ENCODE results near the gene BACH2.

BACH2 gene

GRCh38 chr6:90250405-90250804 is 46.2 kb downstream of the BACH2 start:
- TF ChIP-seq, protein P1, sequence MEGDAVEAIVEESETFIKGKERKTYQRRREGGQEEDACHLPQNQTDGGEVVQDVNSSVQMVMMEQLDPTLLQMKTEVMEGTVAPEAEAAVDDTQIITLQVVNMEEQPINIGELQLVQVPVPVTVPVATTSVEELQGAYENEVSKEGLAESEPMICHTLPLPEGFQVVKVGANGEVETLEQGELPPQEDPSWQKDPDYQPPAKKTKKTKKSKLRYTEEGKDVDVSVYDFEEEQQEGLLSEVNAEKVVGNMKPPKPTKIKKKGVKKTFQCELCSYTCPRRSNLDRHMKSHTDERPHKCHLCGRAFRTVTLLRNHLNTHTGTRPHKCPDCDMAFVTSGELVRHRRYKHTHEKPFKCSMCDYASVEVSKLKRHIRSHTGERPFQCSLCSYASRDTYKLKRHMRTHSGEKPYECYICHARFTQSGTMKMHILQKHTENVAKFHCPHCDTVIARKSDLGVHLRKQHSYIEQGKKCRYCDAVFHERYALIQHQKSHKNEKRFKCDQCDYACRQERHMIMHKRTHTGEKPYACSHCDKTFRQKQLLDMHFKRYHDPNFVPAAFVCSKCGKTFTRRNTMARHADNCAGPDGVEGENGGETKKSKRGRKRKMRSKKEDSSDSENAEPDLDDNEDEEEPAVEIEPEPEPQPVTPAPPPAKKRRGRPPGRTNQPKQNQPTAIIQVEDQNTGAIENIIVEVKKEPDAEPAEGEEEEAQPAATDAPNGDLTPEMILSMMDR (IDR thresholded peaks at IDR 0.05; ENCODE audit: extremely low read depth, insufficient read depth, missing control alignments): no peak

DNA sequence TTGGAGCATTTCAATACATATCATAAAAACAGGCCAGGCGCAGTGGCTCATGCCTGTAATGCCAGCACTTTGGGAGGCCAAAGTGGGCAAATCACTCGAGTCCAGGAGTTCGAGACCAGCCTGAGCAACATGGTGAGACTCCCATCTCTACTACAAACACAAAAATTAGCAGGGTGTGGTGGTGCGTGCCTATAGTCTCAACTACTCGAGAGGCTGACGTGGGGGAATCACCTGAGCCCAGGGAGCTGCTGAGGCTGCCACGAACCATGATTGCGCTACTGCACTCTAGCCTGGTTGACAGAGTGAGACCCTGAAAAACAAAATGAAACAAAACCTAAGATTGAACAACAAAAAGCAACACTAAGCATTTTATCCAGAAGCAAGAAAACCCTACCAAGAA is 47.2 kb downstream of the BACH2 start:
- TF ChIP-seq, protein P1 (IDR thresholded peaks at IDR 0.05; ENCODE audit: extremely low read depth, insufficient read depth, missing control alignments): no peak
- in situ Hi-C loops (cut with MboI; ENCODE audit: low pct_unique_long_range_greater_than_20kb, low sequenced_read_pairs, unreplicated experiment): no loop called here
- no peak for DNase-seq (ENCODE audit: low spot score)

More at GRCh38 chr6:90250405-90250804, 46.2 kb downstream of the BACH2 start:
- in situ Hi-C loops (cut with MboI; ENCODE audit: low pct_unique_long_range_greater_than_20kb, low sequenced_read_pairs, unreplicated experiment): no loop called here
- no peak for DNase-seq (ENCODE audit: low spot score)

DNA sequence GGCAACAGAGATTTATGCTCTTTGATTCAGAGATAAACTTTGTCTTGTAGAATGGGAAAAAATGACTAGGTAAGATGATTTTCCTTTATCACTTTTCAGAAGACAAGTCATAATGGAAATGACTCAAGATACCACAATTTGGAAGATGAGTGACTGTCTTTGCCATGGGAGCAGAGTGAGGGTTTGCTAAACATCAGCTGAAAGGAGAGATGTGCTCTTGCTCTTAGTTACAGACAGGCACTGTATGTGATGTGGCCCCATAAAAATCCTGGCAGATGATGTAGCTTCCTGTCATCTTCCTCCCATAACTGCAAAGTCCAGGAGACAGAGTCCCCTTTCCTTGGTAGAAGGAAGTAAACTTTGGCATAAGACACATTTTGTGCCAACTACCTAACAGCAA is 47.6 kb downstream of the BACH2 start:
- TF ChIP-seq, protein P1 (IDR thresholded peaks at IDR 0.05; ENCODE audit: extremely low read depth, insufficient read depth, missing control alignments): no peak
- in situ Hi-C loops (cut with MboI; ENCODE audit: low pct_unique_long_range_greater_than_20kb, low sequenced_read_pairs, unreplicated experiment): no loop called here
- DNase-seq (ENCODE audit: low spot score): no peak

DNA sequence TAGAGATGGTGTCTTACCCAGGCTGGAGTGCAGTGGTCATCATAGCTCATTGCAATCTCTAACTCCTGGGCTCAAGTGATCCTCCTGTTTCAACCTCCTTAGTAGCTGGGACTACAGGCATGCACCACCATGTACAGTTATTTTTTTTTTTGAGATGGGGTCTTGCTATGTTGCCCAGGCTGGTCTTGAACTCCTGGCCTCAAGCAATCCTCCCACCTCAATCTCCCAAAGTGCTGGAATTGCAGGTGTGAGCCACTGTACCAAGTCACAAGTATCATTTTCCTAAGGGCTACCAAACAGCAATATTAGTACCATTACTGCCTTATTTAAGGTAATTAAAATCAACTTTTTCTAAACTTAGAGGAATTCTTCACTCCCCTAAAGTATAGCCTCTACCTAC is 49.4 kb downstream of the BACH2 start:
- TF ChIP-seq, protein P1 (IDR thresholded peaks at IDR 0.05; ENCODE audit: extremely low read depth, insufficient read depth, missing control alignments): no peak
- DNase-seq (ENCODE audit: low spot score): no peak
- in situ Hi-C loops (cut with MboI; ENCODE audit: low pct_unique_long_range_greater_than_20kb, low sequenced_read_pairs, unreplicated experiment): no loop called here

DNA sequence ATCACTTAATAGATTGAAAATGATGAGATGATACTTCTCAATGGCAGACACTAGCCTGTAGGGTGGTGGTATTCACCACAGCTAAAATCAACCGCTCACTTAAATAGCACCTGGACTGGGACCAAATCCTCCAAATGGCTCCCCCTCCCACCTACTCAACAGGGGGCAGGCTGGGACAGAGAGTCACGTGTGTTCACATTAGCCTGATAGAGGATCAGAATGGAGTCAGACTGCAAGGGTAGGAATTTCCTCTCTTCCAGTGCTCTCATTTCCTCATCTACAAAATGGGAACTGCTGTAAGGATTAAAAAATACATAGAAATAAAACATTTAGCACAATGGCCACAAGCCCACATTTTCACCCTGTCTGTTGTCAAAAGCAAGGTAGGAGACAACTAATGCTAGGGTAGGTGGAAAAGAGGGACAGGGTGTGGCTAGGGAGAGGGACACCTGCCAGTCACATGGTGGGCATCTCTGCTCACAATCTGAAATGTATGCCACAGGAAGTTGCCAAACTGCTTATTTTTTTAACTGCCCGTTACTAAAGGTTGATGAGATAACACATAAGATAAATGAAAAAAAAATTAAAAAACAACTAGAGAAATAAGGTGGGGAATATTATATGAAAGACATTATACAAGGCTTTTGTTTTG is 55.3 kb downstream of the BACH2 start:
- DNase-seq (ENCODE audit: low spot score): no peak
- TF ChIP-seq, protein P1 (IDR thresholded peaks at IDR 0.05; ENCODE audit: extremely low read depth, insufficient read depth, missing control alignments): no peak
- in situ Hi-C loops (cut with MboI; ENCODE audit: low pct_unique_long_range_greater_than_20kb, low sequenced_read_pairs, unreplicated experiment): no loop called here

DNA sequence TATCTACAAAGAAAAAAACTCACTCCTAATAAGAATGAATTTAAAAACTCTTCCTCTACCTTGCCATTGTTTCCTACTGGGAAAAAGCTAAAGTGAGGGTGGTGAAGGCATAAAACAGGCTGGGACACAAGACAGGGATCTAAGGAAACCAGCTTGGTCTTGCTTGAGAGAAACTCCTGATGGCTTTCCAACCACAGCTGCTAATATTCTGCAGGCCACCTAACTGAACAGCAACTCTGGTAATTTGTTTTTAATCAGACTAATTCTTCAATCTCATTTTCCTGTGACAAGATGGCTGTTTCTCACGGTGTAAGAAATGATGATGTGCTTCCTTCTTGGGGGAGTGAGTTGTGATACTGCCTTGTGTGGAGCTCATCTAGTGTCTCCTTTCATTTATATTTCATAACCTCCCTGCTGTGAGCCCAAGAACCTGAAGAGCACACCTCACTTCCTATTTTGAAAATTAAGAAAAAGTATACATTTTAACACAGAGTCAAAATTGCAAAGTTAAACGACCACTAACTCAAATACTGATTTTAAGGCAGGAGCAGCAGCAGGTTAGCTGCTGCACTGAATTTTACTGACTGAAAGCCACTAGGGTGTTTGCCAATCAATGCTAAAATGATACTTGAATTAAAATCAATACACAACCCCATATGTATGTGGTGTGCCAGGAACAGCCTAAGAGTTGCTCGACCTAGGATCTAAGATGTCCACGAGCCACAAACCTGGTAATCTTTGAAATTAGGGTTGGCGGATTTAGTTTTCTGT is 58.0 kb downstream of the BACH2 start:
- no peak for DNase-seq (ENCODE audit: low spot score)
- TF ChIP-seq, protein P1 (IDR thresholded peaks at IDR 0.05; ENCODE audit: extremely low read depth, insufficient read depth, missing control alignments): no peak
- in situ Hi-C loops (cut with MboI; ENCODE audit: low pct_unique_long_range_greater_than_20kb, low sequenced_read_pairs, unreplicated experiment): no loop called here

Measured in GM13977 (cell line).